Smooth muscle cell (in vitro differentiated cells): Measurements from ENCODE around the gene COL4A1. TPM values are rescaled to one million over a fixed set of nuclear protein-coding genes. Genes with fewer than 3 reads are reported as not detected.

Experiments used
- DNase-seq: peaks from one replicate; lab custom pipeline; 2025; ENCODE audit not compliant: unreplicated experiment; lab: John Stamatoyannopoulos, UW
- H2AFZ ChIP-seq: fragments of 200-600 bp; sonication (generic); 2 replicates; pipeline ENCODE4 v1.6.0; 2016; ENCODE audit warnings: antibody characterized with exemption, low read depth, mild to moderate bottlenecking
- H3F3A ChIP-seq: fragments of 200-600 bp; sonication (generic); 2 replicates; pipeline ENCODE4 v1.6.0; 2017; ENCODE audit warnings: antibody characterized with exemption, low read depth
- H3K27ac ChIP-seq: fragments of 200-600 bp; sonication (generic); 2 replicates; pipeline ENCODE4 v1.5.1; 2016; ENCODE audit warnings: low read depth, mild to moderate bottlenecking
- H3K27me3 ChIP-seq: fragments of 200-600 bp; sonication (generic); 2 replicates; pipeline ENCODE4 v1.6.1; 2016; ENCODE audit warnings: low read depth, mild to moderate bottlenecking
- H3K36me3 ChIP-seq: fragments of 200-600 bp; sonication (generic); 2 replicates; pipeline ENCODE4 v1.5.1; 2016; ENCODE audit warnings: low read depth
- H3K4me1 ChIP-seq: fragments of 200-600 bp; sonication (generic); 2 replicates; pipeline ENCODE4 v1.5.1; 2016; ENCODE audit warnings: low read depth
- H3K4me2 ChIP-seq: fragments of 200-600 bp; sonication (generic); 2 replicates; pipeline ENCODE4 v1.6.0; 2016; ENCODE audit warnings: mild to moderate bottlenecking
- H3K4me3 ChIP-seq: fragments of 200-600 bp; sonication (generic); 2 replicates; pipeline ENCODE4 v1.5.1; 2016; ENCODE audit warnings: mild to moderate bottlenecking
- H3K79me2 ChIP-seq: fragments of 200-600 bp; sonication (generic); 2 replicates; pipeline ENCODE4 v1.6.0; 2016; ENCODE audit warnings: low read depth, mild to moderate bottlenecking
- H3K9ac ChIP-seq: fragments of 200-600 bp; sonication (generic); 2 replicates; pipeline ENCODE4 v1.6.0; 2016; ENCODE audit warnings: low read depth
- H3K9me3 ChIP-seq: fragments of 200-600 bp; sonication (generic); replicated peaks from 2 replicates; pipeline ENCODE4 v1.5.1; 2016; ENCODE audit warnings: low read depth
- H4K20me1 ChIP-seq: fragments of 200-600 bp; sonication (generic); 2 replicates; pipeline ENCODE4 v1.6.0; 2016; ENCODE audit warnings: low read depth
- WGBS: methylation state at CpG from one replicate; pipeline ENCODE4 v1.1.7; 2016; ENCODE audit warnings: low lambda C conversion rate; 5-methylcytosine and 5-hydroxymethylcytosine counted together
- polyA plus RNA-seq: library from polyadenylated mRNA; unstranded; fragments of >200 nt; fragmentation: Nextera tagmentation; extraction: Ambion mirVana; gene quantifications from 2 replicates; pipeline ENCODE4 v1.2.1, GENCODE V29; 2016
- total RNA-seq: library from RNA; depleted of rRNA; stranded (reverse); fragments of >200 nt; gene quantifications from 2 replicates; pipeline ENCODE4 v1.2.3, GENCODE V29; 2014
- TF ChIP-seq, protein P1 (sequence below): fragments of 200-600 bp; sonication (generic); IDR thresholded peaks from 2 replicates; pipeline ENCODE4 v1.5.1; 2017; ENCODE audit warnings: borderline replicate concordance, mild to moderate bottlenecking, antibody characterized with exemption; ENCODE audit not compliant: insufficient read depth, poor library complexity, severe bottlenecking

COL4A1 gene
- total and polyA plus RNA-seq, 2 experiments from 2014 or later, result 2,409 to 4,372 TPM

GRCh38 chr13:110331362-110331761 lies 24.4 kb upstream of the COL4A1 start:
- peaks cover 57% of the 10 kb centered on the region for H3K4me1 ChIP-seq
- TF ChIP-seq, protein P1, sequence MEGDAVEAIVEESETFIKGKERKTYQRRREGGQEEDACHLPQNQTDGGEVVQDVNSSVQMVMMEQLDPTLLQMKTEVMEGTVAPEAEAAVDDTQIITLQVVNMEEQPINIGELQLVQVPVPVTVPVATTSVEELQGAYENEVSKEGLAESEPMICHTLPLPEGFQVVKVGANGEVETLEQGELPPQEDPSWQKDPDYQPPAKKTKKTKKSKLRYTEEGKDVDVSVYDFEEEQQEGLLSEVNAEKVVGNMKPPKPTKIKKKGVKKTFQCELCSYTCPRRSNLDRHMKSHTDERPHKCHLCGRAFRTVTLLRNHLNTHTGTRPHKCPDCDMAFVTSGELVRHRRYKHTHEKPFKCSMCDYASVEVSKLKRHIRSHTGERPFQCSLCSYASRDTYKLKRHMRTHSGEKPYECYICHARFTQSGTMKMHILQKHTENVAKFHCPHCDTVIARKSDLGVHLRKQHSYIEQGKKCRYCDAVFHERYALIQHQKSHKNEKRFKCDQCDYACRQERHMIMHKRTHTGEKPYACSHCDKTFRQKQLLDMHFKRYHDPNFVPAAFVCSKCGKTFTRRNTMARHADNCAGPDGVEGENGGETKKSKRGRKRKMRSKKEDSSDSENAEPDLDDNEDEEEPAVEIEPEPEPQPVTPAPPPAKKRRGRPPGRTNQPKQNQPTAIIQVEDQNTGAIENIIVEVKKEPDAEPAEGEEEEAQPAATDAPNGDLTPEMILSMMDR, result no peak
- no peak for DNase-seq
- peak overlapping the region; percentile 67 for H3K4me2 ChIP-seq
- H3K27ac ChIP-seq, result peak overlapping the region; percentile 96
- H3F3A ChIP-seq, result peaks cover 83% of the 10 kb centered on the region
- no peak overlapping the region for H3K4me3 ChIP-seq
- no peaks in the 10 kb centered on the region for H3K27me3 ChIP-seq
- peaks cover 98% of the 10 kb centered on the region for H4K20me1 ChIP-seq
- H3K9me3 ChIP-seq, result no peaks in the 10 kb centered on the region
- peaks cover 100% of the 10 kb centered on the region for H3K79me2 ChIP-seq
- no peak overlapping the region for H2AFZ ChIP-seq
- 37% methylated on average over 11 of the region's 11 CpGs for WGBS
- peak overlapping the region; percentile 81 for H3K9ac ChIP-seq
- peaks cover 5% of the 10 kb centered on the region for H3K36me3 ChIP-seq

- H3K27me3 ChIP-seq, result no peaks in the 10 kb centered on the region
- H3K36me3 ChIP-seq, result no peaks in the 10 kb centered on the region
- peaks cover 80% of the 10 kb centered on the region for H3F3A ChIP-seq
- TF ChIP-seq, protein P1, result no peak
- H3K4me1 ChIP-seq, result peaks cover 58% of the 10 kb centered on the region
- no peak for DNase-seq
- peak overlapping the region; percentile 67 for H3K4me2 ChIP-seq
- peak overlapping the region; percentile 81 for H3K9ac ChIP-seq
- no peaks in the 10 kb centered on the region for H3K9me3 ChIP-seq
- H4K20me1 ChIP-seq, result peaks cover 98% of the 10 kb centered on the region
- peak overlapping the region; percentile 96 for H3K27ac ChIP-seq
- WGBS, result 63% methylated on average over 11 of the region's 11 CpGs
- H3K4me3 ChIP-seq, result no peak overlapping the region
- H3K79me2 ChIP-seq, result peaks cover 100% of the 10 kb centered on the region
- no peak overlapping the region for H2AFZ ChIP-seq
These were observed 23.6 kb upstream of the COL4A1 start for GRCh38 chr13:110330491-110331011.

DNA sequence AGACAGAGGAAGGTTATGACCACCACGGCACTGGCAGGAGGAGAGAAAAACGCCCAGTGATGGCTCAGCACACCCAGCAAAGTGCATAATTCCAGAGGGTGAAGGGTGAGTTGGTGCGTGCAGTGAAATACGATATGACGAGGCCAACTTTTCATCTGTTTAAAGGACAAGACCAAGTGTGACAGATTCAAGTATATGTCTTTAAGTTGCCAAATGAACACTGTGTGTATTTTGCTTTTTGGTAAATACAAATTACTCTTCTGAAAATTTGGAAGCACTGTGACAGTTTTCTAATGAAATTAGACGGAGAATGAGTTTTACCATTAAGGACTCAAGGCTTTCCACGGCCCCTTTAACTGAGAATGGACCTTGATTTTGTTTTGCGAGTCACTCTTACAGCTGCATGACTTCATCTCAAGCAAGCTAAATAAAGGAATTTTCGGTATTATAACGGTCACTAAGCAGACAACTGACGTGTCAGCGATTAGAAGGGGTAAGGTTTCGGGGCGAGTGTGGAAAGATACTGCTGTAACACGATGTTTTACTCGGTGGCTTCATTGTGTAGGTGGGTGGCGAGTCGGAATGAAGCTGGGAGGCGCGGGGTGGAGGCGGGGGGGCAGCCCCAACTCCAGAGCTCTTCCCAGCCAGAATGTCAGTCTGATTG lies 23.0 kb upstream of the COL4A1 start:
- Histone ChIP-seq H3K4me3 (no peak overlapping the region), H3K9me3 (no peaks in the 10 kb centered on the region), H3K79me2 (peaks cover 100% of the 10 kb centered on the region), H3K9ac (peak overlapping the region; percentile 81), H3K4me2 (peak overlapping the region; percentile 67), H3K36me3 (no peaks in the 10 kb centered on the region), H3K27me3 (no peaks in the 10 kb centered on the region), H2AFZ (no peak overlapping the region), H3K4me1 (peaks cover 58% of the 10 kb centered on the region), H3F3A (peaks cover 80% of the 10 kb centered on the region), H3K27ac (peak overlapping the region; percentile 96), H4K20me1 (peaks cover 99% of the 10 kb centered on the region)
- TF ChIP-seq, protein P1, result no peak
- WGBS, result 39% methylated on average over 21 of the region's 21 CpGs
- DNase-seq, result no peak
